Esophagus squamous epithelium (tissue), 5 donors: ENCODE measurements around the gene ZNF641. TPM values are rescaled to one million over a fixed set of nuclear protein-coding genes. Genes with fewer than 3 reads are reported as not detected.

Experiments
- DNase-seq: peaks from one replicate; lab custom pipeline; 2025; lab: John Stamatoyannopoulos, UW
- H3K27ac ChIP-seq, 4 donors: fragments of 200-600 bp; sonication (generic); one replicate each; pipeline ENCODE4 v1.5.1; 2016 to 2019; ENCODE audit warnings: mild to moderate bottlenecking in 1 of 4
- H3K27me3 ChIP-seq, 4 donors: fragments of 200-600 bp; sonication (generic); 1 replicate in 3 of 4; 2 replicates in 1 of 4; pipeline versions ENCODE4 v1.5.1 to v1.6.0; 2017 to 2021; ENCODE audit warnings: antibody characterized with exemption in 1 of 4
- H3K36me3 ChIP-seq, 3 donors: fragments of 200-600 bp; sonication (generic); one replicate each; pipeline ENCODE4 v1.5.1; 2016 to 2019
- H3K4me1 ChIP-seq, 3 donors: fragments of 200-600 bp; sonication (generic); one replicate each; pipeline ENCODE4 v1.5.1; 2017 to 2019
- H3K4me3 ChIP-seq, 4 donors: fragments of 200-600 bp; sonication (generic); 1 replicate in 3 of 4; 2 replicates in 1 of 4; pipeline ENCODE4 v1.5.1; 2016 to 2019; ENCODE audit warnings: mild to moderate bottlenecking in 2 of 4, moderate library complexity in 1 of 4
- H3K9me3 ChIP-seq, 3 donors: fragments of 200-600 bp; sonication (generic); one replicate each; pipeline ENCODE4 v1.5.1; 2016 to 2019
- POLR2A ChIP-seq, 4 donors: fragments of 450-650 bp; IDR thresholded peaks; one replicate each; pipeline ENCODE4 v1.6.1; 2017; ENCODE audit warnings: antibody characterized with exemption in 4 of 4, mild to moderate bottlenecking in 4 of 4, moderate library complexity in 3 of 4
- WGBS, 2 donors: methylation state at CpG; one replicate each; pipeline ENCODE4 v1.1.5; 2018; 5-methylcytosine and 5-hydroxymethylcytosine counted together
- intact Hi-C: fragments of 100-400 bp; cut with DNase I; formaldehyde crosslinking; loops from one replicate; pipeline ENCODE4 v1.15.0; 2022
- small RNA-seq, 4 donors: library from RNA; depleted of rRNA; stranded (forward); fragments of <200 nt; gene quantifications; one replicate each; pipeline ENCODE3, GENCODE V24; 2016
- total RNA-seq, 4 donors: library from RNA; depleted of rRNA; stranded (reverse); fragments of >200 nt; gene quantifications; one replicate each; pipeline ENCODE4 v1.1.0, GENCODE V29; 2016
- TF ChIP-seq, protein P1 (sequence below), 6 experiments: fragments of 450-650 bp in 4 of 6; fragments of 200-600 bp in 2 of 6; sonication (generic) in 2 of 6; IDR thresholded peaks; one replicate each; pipeline ENCODE4 v1.5.1; 2016 to 2019; ENCODE audit warnings: antibody characterized with exemption in 6 of 6, mild to moderate bottlenecking in 4 of 6, moderate library complexity in 4 of 6
- donor health status: DM: yes; HTN: yes; CAD: no.

Gene ZNF641
- total RNA-seq, 4 donors from 2014 or later, result 7.1 to 17.9 (median 10.0) TPM

DNA sequence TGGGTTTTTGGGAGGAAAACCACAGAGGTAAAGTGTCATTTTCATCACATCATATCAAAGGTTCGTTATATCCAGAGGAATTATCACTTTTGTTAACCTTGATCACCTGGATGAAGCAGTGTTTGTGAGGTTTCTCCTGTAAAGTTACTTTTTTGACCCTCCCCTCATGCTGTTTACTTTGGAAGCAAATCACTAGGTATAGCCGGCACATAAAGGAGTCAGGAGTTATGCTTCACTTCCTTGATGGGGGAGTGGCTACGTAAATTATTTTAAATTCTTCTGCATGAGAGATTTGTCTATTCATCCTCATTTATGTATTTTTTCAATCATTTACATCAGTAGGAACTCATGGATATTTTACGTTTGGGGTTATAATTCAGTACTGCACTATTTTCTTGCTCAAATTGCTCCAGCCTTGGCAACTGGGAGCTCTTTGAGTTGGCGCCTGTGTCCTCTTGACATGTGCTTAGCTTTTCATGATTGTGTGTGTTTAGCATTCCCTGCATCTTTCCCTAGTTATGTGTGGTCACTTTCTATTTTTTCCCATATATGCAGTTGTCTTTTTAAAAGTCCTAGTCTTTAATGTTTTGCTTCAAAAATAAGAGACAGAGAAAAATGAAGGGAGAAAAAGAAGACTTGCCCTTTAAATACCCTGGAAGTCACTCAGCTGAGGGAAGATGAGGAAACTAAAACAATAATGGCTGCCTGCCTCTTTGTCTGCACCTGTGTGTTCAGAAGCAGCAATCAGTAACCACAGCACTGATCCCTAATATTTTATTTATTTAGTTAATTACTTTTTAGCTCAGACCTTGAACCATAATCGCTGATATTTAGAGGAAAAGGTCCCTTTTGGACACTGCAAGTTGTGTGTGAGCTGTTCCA is 62.1 kb downstream of the ZNF641 start:
- no peaks in the 10 kb centered on the region for H3K27me3 ChIP-seq
- H3K9me3 ChIP-seq, result no peaks in the 10 kb centered on the region
- DNase-seq, result no peak
- H3K4me3 ChIP-seq, result no peak overlapping the region
- H3K36me3 ChIP-seq, result no peaks in the 10 kb centered on the region
- no peak overlapping the region for H3K27ac ChIP-seq
- 45 to 51% methylated on average over 6 of the region's 6 CpGs for WGBS, 2 donors
- peaks cover 0 to 8% (median 0%) of the 10 kb centered on the region in 3 donors for H3K4me1 ChIP-seq
- intact Hi-C loops, result no loop called here
- no peak for TF ChIP-seq POLR2A (IDR thresholded peaks at IDR 0.05)
- TF ChIP-seq, protein P1, sequence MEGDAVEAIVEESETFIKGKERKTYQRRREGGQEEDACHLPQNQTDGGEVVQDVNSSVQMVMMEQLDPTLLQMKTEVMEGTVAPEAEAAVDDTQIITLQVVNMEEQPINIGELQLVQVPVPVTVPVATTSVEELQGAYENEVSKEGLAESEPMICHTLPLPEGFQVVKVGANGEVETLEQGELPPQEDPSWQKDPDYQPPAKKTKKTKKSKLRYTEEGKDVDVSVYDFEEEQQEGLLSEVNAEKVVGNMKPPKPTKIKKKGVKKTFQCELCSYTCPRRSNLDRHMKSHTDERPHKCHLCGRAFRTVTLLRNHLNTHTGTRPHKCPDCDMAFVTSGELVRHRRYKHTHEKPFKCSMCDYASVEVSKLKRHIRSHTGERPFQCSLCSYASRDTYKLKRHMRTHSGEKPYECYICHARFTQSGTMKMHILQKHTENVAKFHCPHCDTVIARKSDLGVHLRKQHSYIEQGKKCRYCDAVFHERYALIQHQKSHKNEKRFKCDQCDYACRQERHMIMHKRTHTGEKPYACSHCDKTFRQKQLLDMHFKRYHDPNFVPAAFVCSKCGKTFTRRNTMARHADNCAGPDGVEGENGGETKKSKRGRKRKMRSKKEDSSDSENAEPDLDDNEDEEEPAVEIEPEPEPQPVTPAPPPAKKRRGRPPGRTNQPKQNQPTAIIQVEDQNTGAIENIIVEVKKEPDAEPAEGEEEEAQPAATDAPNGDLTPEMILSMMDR (IDR thresholded peaks at IDR 0.05), result no peak

Small RNAs within 50 kb of the gene (small RNA-seq; reads per million reads assigned to genes)
- 0 reads per million in 4 donors for gene AC024257.2

Other genes starting within 250 kb of the ZNF641 start
- 10 to 100 TPM in 3 of 4 donors, 1 to 10 TPM in 1; 7.8 to 19.1 (median 16.5) TPM for gene SENP1, start 244.8 kb downstream of the ZNF641 start, total RNA-seq
- 10 to 100 TPM; 13.0 to 40.9 (median 33.3) TPM for gene PFKM, start 231.6 kb downstream of the ZNF641 start, total RNA-seq
- 10 to 100 TPM; 13.2 to 28.2 (median 24.8) TPM for gene ASB8, start 193.4 kb downstream of the ZNF641 start, total RNA-seq
- 1 to 10 TPM in 1 of 4 donors, under 1 TPM in 3; 0.18 to 1.2 (median 0.65) TPM for gene CCDC184, start 167.3 kb downstream of the ZNF641 start, total RNA-seq
- gene OR10AD1, start 147.6 kb downstream of the ZNF641 start, total RNA-seq, result not detected
- gene ANP32D, start 121.6 kb upstream of the ZNF641 start, total RNA-seq, result not detected
- gene C12orf54, start 131.6 kb upstream of the ZNF641 start, total RNA-seq, result 1 to 10 TPM in 2 of 4 donors, under 1 TPM in 1, not detected in 1; 0.99 to 2.0 (median 1.5) TPM
- gene OR8S1, start 174.7 kb upstream of the ZNF641 start, total RNA-seq, result not detected
- not detected for gene LALBA, start 219.1 kb upstream of the ZNF641 start, total RNA-seq